ENCODE measurements around the gene VPS8.

The VPS8 gene

DNA sequence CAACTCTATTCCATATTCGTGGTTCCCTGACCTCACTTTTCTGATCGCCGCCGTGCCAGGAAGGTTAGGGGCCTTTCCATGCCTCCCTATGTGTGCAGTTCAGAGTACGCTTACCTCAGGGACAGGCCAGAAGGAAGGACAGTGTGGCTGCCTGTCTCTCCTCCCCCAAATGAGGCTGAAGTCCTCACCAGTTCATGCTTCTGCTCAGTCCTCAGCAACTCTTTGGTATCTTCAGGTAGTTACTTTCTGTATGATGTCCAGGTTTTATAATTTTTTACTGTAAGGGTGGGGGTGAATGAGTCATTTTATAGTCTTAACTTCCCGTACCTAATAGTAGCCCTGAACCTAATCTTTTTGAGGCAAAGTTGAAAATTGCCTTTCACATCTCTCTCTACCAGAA, 98.7 kb downstream of the VPS8 start:
- TF ChIP-seq ZNF384 (IDR thresholded peaks at IDR 0.05) = no peak
- no peak for TF ChIP-seq BHLHE40 (IDR thresholded peaks at IDR 0.05; ENCODE audit: borderline replicate concordance)
- no peak for TF ChIP-seq SUZ12 (IDR thresholded peaks at IDR 0.05)
- TF ChIP-seq SP1 (IDR thresholded peaks at IDR 0.05) = no peak
- no peak for TF ChIP-seq LEF1 (IDR thresholded peaks at IDR 0.05; ENCODE audit: borderline replicate concordance)
- TF ChIP-seq, protein P1, sequence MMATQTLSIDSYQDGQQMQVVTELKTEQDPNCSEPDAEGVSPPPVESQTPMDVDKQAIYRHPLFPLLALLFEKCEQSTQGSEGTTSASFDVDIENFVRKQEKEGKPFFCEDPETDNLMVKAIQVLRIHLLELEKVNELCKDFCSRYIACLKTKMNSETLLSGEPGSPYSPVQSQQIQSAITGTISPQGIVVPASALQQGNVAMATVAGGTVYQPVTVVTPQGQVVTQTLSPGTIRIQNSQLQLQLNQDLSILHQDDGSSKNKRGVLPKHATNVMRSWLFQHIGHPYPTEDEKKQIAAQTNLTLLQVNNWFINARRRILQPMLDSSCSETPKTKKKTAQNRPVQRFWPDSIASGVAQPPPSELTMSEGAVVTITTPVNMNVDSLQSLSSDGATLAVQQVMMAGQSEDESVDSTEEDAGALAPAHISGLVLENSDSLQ (IDR thresholded peaks at IDR 0.05) = no peak
- no peak for TF ChIP-seq FOXK2 (IDR thresholded peaks at IDR 0.05)
- TF ChIP-seq FOXA1 (IDR thresholded peaks at IDR 0.05) = no peak
- no peak for TF ChIP-seq L3MBTL2 (conservative IDR thresholded peaks at IDR 0.05)
- CTCF ChIA-PET = no interaction called here
- POLR2A ChIA-PET = no interaction called here
- DNase-seq (ENCODE audit: extremely low spot score) = no peak

DNA sequence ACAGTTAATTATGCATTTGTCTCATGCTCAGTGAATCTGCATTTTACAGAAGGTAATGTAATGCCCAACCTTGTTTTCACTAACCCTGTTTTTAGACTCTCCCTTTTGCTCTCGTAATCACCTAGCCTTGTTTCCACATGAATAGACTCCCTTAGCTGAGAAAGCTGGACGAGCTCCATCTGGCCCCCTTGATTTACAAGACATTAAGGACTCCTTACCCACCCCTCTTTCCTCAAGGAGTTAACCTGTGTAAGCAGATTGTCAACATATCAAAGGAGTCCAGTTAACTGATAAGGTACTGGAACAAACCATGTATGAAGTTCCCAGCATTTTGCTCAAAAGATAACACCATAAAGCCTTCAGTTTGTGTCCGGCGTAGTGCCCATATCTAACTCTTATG, 99.6 kb downstream of the VPS8 start:
- no peak for DNase-seq (ENCODE audit: extremely low spot score)
- ChIA-PET POLR2A (no interaction called here), CTCF (no interaction called here)
- TF ChIP-seq TARDBP (IDR thresholded peaks at IDR 0.05) = no peak
- TF ChIP-seq FOXK2 (IDR thresholded peaks at IDR 0.05) = no peak
- no peak for TF ChIP-seq ELF4 (IDR thresholded peaks at IDR 0.05)
- no peak for TF ChIP-seq ZNF384 (IDR thresholded peaks at IDR 0.05)
- TF ChIP-seq ARNT (IDR thresholded peaks at IDR 0.05) = no peak
- no peak for TF ChIP-seq NFRKB (IDR thresholded peaks at IDR 0.05)
- TF ChIP-seq LEF1 (IDR thresholded peaks at IDR 0.05; ENCODE audit: borderline replicate concordance) = no peak
- no peak for TF ChIP-seq SUZ12 (IDR thresholded peaks at IDR 0.05)
- TF ChIP-seq FOXM1 (IDR thresholded peaks at IDR 0.05; ENCODE audit: borderline replicate concordance) = no peak
- TF ChIP-seq, protein P1 (IDR thresholded peaks at IDR 0.05) = no peak
- no peak for TF ChIP-seq L3MBTL2 (conservative IDR thresholded peaks at IDR 0.05)
- TF ChIP-seq HDGF (IDR thresholded peaks at IDR 0.05; ENCODE audit: borderline replicate concordance) = no peak
- TF ChIP-seq BHLHE40 (IDR thresholded peaks at IDR 0.05; ENCODE audit: borderline replicate concordance) = no peak
- no peak for TF ChIP-seq SP1 (IDR thresholded peaks at IDR 0.05)

DNA sequence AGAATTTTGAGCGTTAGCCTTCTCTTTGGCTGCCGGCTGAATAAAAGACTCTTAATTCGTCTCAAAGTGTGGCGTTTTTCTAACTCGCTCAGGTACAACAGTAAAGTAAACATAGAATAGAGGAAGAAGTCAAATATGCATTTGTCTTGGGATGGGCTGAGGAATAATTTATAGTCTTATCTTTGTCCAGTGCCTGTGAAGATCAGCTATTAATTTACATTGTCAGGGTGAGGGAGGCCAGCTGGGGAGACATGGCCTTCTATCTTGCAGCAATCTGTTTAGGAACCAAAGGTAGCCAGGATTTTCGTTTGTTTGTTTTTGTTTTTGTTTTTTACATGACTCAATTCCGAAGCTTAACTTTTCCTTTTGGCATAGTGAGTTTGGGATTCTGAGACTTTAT, 100.2 kb downstream of the VPS8 start:
- TF ChIP-seq LEF1 (IDR thresholded peaks at IDR 0.05; ENCODE audit: borderline replicate concordance) (no peak), ZNF384 (IDR thresholded peaks at IDR 0.05) (no peak), SUZ12 (IDR thresholded peaks at IDR 0.05) (no peak), ARNT (IDR thresholded peaks at IDR 0.05) (no peak), FOXM1 (IDR thresholded peaks at IDR 0.05; ENCODE audit: borderline replicate concordance) (no peak), L3MBTL2 (conservative IDR thresholded peaks at IDR 0.05) (no peak), CTBP1 (IDR thresholded peaks at IDR 0.05; ENCODE audit: borderline replicate concordance) (no peak), TARDBP (IDR thresholded peaks at IDR 0.05) (no peak), BHLHE40 (IDR thresholded peaks at IDR 0.05; ENCODE audit: borderline replicate concordance) (no peak), HDGF (IDR thresholded peaks at IDR 0.05; ENCODE audit: borderline replicate concordance) (no peak), SP1 (IDR thresholded peaks at IDR 0.05) (no peak), NFRKB (IDR thresholded peaks at IDR 0.05) (no peak), FOXK2 (IDR thresholded peaks at IDR 0.05) (no peak), FOXA1 (IDR thresholded peaks at IDR 0.05) (no peak), ELF4 (IDR thresholded peaks at IDR 0.05) (no peak)
- TF ChIP-seq, protein P1 (IDR thresholded peaks at IDR 0.05) = no peak
- CTCF ChIA-PET = no interaction called here
- POLR2A ChIA-PET = no interaction called here
- DNase-seq (ENCODE audit: extremely low spot score) = no peak

GRCh38 chr3:184914628-184915027, 102.7 kb downstream of the VPS8 start:
- TF ChIP-seq ARNT (IDR thresholded peaks at IDR 0.05) (no peak), L3MBTL2 (conservative IDR thresholded peaks at IDR 0.05) (no peak), SP1 (IDR thresholded peaks at IDR 0.05) (no peak), FOXK2 (IDR thresholded peaks at IDR 0.05) (no peak), FOXA1 (IDR thresholded peaks at IDR 0.05) (no peak), TARDBP (IDR thresholded peaks at IDR 0.05) (no peak)
- TF ChIP-seq, protein P1 (IDR thresholded peaks at IDR 0.05) = no peak
- ChIA-PET POLR2A (no interaction called here), CTCF (no interaction called here)
- DNase-seq (ENCODE audit: extremely low spot score) = no peak

DNA sequence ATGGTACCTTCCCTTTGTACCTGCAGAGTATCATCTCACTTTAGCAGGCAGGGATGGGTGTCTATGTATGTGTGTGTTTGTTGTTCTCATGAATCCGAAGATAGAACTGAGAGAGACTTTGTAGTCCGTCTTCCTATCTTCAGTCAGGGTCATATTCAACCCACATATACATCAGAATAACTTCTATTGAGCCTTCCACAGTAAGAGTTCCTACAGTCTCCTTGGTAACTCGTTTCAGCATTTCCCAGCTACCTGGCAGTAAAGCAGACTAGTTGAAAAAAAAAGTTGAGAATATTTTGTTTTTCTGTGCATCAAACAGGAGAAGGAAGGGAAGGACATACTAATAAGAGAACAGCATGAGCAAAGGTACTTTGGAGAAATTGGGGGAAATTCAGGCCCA, 106.8 kb downstream of the VPS8 start:
- POLR2A ChIA-PET = no interaction called here
- no peak for TF ChIP-seq SUZ12 (IDR thresholded peaks at IDR 0.05)
- no peak for DNase-seq (ENCODE audit: extremely low spot score)
- CTCF ChIA-PET = no interaction called here

DNA sequence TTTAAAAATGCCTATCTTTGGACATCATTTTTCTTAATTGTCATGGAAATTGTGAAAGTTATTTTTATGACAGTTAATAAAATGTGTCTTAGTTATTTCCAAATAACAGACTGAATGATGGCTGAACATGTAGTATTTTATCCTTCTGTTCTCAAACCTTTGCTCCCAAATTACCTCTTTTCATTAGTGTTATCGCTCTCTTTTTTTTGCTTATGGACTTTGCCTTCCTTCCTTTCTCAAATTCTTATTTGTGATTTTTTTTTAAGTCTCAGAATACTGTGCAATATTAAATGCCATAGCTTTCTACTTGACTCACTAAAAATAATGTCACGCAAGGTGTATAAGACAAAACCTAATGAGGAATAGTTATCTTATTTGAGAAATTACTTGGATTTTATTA, 107.7 kb downstream of the VPS8 start:
- ChIA-PET POLR2A (no interaction called here), CTCF (no interaction called here)
- DNase-seq (ENCODE audit: extremely low spot score) = no peak

More for the DNA sequence above, 107.7 kb downstream of the VPS8 start:
- TF ChIP-seq FOXK2 (IDR thresholded peaks at IDR 0.05) (no peak), NFRKB (IDR thresholded peaks at IDR 0.05) (no peak), ARNT (IDR thresholded peaks at IDR 0.05) (no peak), ZNF384 (IDR thresholded peaks at IDR 0.05) (no peak), ELF4 (IDR thresholded peaks at IDR 0.05) (no peak), LEF1 (IDR thresholded peaks at IDR 0.05; ENCODE audit: borderline replicate concordance) (no peak), SUZ12 (IDR thresholded peaks at IDR 0.05) (no peak), FOXM1 (IDR thresholded peaks at IDR 0.05; ENCODE audit: borderline replicate concordance) (no peak), BHLHE40 (IDR thresholded peaks at IDR 0.05; ENCODE audit: borderline replicate concordance) (no peak), FOXA1 (IDR thresholded peaks at IDR 0.05) (no peak), SP1 (IDR thresholded peaks at IDR 0.05) (no peak)
- TF ChIP-seq, protein P1 (IDR thresholded peaks at IDR 0.05) = no peak

Measured in HEK293T (cell line).